Effector memory CD4-positive, alpha-beta T cell (primary cell): ENCODE data around the gene RICTOR.

ENCODE experiments used
- DNase-seq, 3 donors: peaks; one replicate each; pipeline ENCODE4 v3.0.0-alpha.2; 2020
- H3K27ac ChIP-seq: 2 replicates; pipeline ENCODE4 v1.7.0; 2013; ENCODE audit warnings: mild to moderate bottlenecking, low read length, moderate library complexity; ENCODE audit not compliant: insufficient read depth, poor library complexity, severe bottlenecking
- H3K27me3 ChIP-seq: replicated peaks from 2 replicates; pipeline ENCODE4 v1.7.0; 2013; ENCODE audit warnings: mild to moderate bottlenecking, low read length; ENCODE audit not compliant: insufficient read depth, control insufficient read depth, poor library complexity, severe bottlenecking
- H3K36me3 ChIP-seq: 2 replicates; pipeline ENCODE4 v1.7.0; 2013; ENCODE audit warnings: mild to moderate bottlenecking, low read length, moderate library complexity; ENCODE audit not compliant: control insufficient read depth, insufficient read depth
- H3K4me1 ChIP-seq: 2 replicates; pipeline ENCODE4 v1.7.0; 2013; ENCODE audit warnings: low read length, mild to moderate bottlenecking; ENCODE audit not compliant: control insufficient read depth, insufficient read depth, poor library complexity, severe bottlenecking
- H3K4me3 ChIP-seq: 2 replicates; pipeline ENCODE4 v1.7.0; 2013; ENCODE audit warnings: low read length, low read depth, mild to moderate bottlenecking; ENCODE audit not compliant: insufficient read depth, poor library complexity, severe bottlenecking
- H3K9me3 ChIP-seq: 2 replicates; pipeline ENCODE4 v1.7.0; 2013; ENCODE audit warnings: mild to moderate bottlenecking, low read length, moderate library complexity; ENCODE audit not compliant: control insufficient read depth

RICTOR gene

DNA sequence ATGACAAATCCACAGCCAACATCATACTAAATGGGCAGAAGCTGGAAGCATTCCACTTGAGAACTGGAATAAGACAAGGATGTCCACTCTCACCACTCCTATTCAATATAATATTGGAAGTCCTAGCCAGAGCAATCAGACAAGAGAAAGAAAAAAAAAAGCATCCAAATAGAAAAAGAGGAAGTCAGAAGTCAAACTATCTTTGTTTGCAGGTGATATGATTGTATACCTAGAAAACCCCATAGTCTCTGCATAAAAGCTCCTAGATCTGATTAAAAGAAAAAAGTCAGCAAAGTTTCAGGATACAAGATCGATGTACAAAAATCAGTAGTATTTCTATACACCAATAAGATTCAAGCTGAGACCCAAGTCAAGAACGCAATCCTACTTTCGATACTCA is 162.3 kb downstream of the RICTOR start:
- Histone ChIP-seq H3K27ac (no peak overlapping the region), H3K4me3 (no peak overlapping the region), H3K4me1 (no peaks in the 10 kb centered on the region), H3K27me3 (no peaks in the 10 kb centered on the region), H3K36me3 (no peaks in the 10 kb centered on the region), H3K9me3 (no peaks in the 10 kb centered on the region)
- no peak for DNase-seq

DNA sequence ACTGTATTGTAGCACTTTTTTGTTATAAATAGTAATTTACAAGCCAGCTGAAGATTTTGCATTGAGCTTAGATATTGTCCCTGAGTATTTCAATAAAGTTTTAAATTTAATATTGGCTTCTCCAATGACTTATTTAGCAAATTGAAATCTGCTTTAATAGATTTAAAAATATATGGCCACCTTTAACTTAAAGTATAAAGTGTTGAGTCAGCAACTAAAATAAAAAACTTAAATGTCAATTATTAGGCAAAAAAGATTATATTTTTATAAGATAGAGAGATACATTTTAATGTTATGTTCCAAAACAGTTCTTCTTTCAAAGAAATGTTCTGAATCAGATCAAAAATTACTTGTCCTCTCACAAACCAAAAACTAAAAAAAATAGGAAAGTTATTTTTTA is 167.7 kb downstream of the RICTOR start:
- Histone ChIP-seq H3K27me3 (no peaks in the 10 kb centered on the region), H3K4me3 (no peak overlapping the region), H3K36me3 (no peaks in the 10 kb centered on the region), H3K4me1 (no peaks in the 10 kb centered on the region), H3K9me3 (no peaks in the 10 kb centered on the region), H3K27ac (no peak overlapping the region)
- no peak for DNase-seq

DNA sequence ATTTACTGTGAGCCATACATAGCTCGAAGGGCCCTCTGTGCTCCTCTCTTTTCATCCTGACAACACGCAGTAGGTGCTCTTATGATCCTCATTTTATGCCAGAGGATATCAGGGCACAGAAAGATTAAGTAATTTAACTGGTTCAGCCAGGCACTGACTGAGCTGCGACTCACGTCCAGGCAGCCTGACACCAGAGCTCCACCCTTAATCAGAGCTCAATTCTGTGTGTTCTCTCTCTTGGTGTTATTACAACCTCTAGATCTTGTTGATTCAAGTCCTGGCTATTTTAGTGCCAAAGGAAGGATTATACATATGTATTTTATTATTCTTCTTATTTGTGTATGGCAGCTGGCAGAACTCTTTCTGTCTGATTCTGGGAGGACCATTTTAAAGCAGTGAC is 168.7 kb downstream of the RICTOR start:
- no peak overlapping the region for H3K4me3 ChIP-seq
- no peaks in the 10 kb centered on the region for H3K27me3 ChIP-seq
- H3K36me3 ChIP-seq: no peaks in the 10 kb centered on the region
- no peaks in the 10 kb centered on the region for H3K4me1 ChIP-seq
- no peak for DNase-seq
- H3K27ac ChIP-seq: no peak overlapping the region
- H3K9me3 ChIP-seq: no peaks in the 10 kb centered on the region

DNA sequence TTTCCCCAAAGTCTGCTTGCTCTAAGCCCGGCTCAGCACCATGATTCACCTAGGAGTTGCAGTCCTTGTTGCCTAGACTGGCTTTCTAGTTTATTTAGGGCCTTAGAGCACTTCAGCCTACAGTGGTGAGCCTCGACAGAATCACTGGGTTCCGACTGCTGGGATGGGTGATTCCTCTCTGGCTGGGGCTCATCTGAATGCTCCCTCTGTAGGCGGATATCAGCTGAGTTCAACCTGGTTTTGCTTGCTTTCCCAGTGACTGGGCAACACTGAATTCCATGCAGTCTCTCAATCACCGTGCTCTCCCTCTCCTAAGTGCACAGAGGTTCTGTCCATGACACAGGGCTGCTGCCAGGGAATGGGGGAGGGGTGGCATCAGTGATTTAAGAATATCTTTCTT is 174.3 kb downstream of the RICTOR start:
- Histone ChIP-seq H3K4me3 (no peak overlapping the region), H3K4me1 (no peaks in the 10 kb centered on the region), H3K9me3 (no peaks in the 10 kb centered on the region), H3K27ac (no peak overlapping the region), H3K27me3 (no peaks in the 10 kb centered on the region), H3K36me3 (no peaks in the 10 kb centered on the region)
- DNase-seq: no peak

GRCh38 chr5:38896760-38897159 is 177.4 kb downstream of the RICTOR start:
- H3K36me3 ChIP-seq: no peaks in the 10 kb centered on the region
- no peaks in the 10 kb centered on the region for H3K27me3 ChIP-seq
- H3K4me1 ChIP-seq: no peaks in the 10 kb centered on the region
- no peak for DNase-seq
- no peak overlapping the region for H3K27ac ChIP-seq
- no peaks in the 10 kb centered on the region for H3K9me3 ChIP-seq
- no peak overlapping the region for H3K4me3 ChIP-seq

- H3K4me3 ChIP-seq: no peak overlapping the region
- no peak overlapping the region for H3K27ac ChIP-seq
- no peaks in the 10 kb centered on the region for H3K4me1 ChIP-seq
- no peak for DNase-seq
- H3K9me3 ChIP-seq: no peaks in the 10 kb centered on the region
- H3K27me3 ChIP-seq: no peaks in the 10 kb centered on the region
- no peaks in the 10 kb centered on the region for H3K36me3 ChIP-seq
Observed at GRCh38 chr5:38892363-38892762, 181.8 kb downstream of the RICTOR start.

- no peaks in the 10 kb centered on the region for H3K36me3 ChIP-seq
- no peak for DNase-seq
- H3K27me3 ChIP-seq: no peaks in the 10 kb centered on the region
- no peaks in the 10 kb centered on the region for H3K4me1 ChIP-seq
- H3K4me3 ChIP-seq: no peak overlapping the region
- no peak overlapping the region for H3K27ac ChIP-seq
- H3K9me3 ChIP-seq: no peaks in the 10 kb centered on the region
Observed at GRCh38 chr5:38891563-38891962, 182.6 kb downstream of the RICTOR start.

- H3K27me3 ChIP-seq: no peaks in the 10 kb centered on the region
- no peak overlapping the region for H3K27ac ChIP-seq
- no peaks in the 10 kb centered on the region for H3K36me3 ChIP-seq
- no peaks in the 10 kb centered on the region for H3K4me1 ChIP-seq
- no peak overlapping the region for H3K4me3 ChIP-seq
- DNase-seq: no peak
- H3K9me3 ChIP-seq: no peaks in the 10 kb centered on the region
Observed at GRCh38 chr5:38889424-38889823, 184.8 kb downstream of the RICTOR start.

GRCh38 chr5:38888041-38888440 is 186.2 kb downstream of the RICTOR start:
- Histone ChIP-seq H3K27ac (no peak overlapping the region), H3K4me1 (no peaks in the 10 kb centered on the region), H3K27me3 (no peaks in the 10 kb centered on the region), H3K4me3 (no peak overlapping the region), H3K9me3 (no peaks in the 10 kb centered on the region), H3K36me3 (no peaks in the 10 kb centered on the region)
- DNase-seq: no peak
